Medulla oblongata (tissue), 1 donor: ENCODE data around the gene PLEKHJ1.
A peak's percentile ranks its signal among the peaks of the same experiment; 100 is the strongest.
"Not testable (repeated sequence)": the region's sequence is repeated elsewhere in the genome, so short reads cannot be mapped to it uniquely, and the experiment has no call there.

ENCODE experiments used
- DNase-seq: peaks from one replicate; pipeline ENCODE4 v3.0.0-alpha.2; 2015; ENCODE audit errors: extremely low spot score

Gene PLEKHJ1, protein sequence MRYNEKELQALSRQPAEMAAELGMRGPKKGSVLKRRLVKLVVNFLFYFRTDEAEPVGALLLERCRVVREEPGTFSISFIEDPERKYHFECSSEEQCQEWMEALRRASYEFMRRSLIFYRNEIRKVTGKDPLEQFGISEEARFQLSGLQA

GRCh38 chr19:2236314-2237050 lies at the start of gene PLEKHJ1, which contains the start of gene SF3A2:
Gene PLEKHJ1, minus strand, starts transcription at chr19:2236329. Its CDS starts 81 bp downstream, at chr19:2236248.
Gene SF3A2, plus strand, starts transcription at chr19:2236824. Its CDS starts 6,595 bp downstream, at chr19:2243419.
- peak; percentile 97 for DNase-seq

- no peak for DNase-seq
These were observed 47.8 kb upstream of the PLEKHJ1 start for GRCh38 chr19:2283835-2284507.

DNA sequence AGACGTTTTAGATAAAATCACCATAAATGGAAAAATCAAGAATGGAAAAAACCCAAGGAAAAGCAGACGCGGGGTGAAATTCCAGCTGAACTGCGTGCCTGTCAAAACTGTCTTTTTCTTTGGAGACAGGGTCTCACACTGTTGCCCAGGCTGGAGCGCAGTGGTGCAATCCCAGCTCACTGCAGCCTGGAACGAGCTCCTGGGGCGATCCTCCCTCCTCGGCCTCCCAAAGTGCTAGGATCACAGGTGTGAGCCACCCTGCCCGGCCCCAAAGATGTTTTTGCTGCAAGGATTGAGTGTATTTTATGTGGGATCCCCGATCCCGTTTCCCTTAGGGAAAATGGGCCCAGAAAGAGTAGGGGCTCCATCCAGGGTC lies 46.7 kb upstream of the PLEKHJ1 start:
- DNase-seq, result no peak

DNA sequence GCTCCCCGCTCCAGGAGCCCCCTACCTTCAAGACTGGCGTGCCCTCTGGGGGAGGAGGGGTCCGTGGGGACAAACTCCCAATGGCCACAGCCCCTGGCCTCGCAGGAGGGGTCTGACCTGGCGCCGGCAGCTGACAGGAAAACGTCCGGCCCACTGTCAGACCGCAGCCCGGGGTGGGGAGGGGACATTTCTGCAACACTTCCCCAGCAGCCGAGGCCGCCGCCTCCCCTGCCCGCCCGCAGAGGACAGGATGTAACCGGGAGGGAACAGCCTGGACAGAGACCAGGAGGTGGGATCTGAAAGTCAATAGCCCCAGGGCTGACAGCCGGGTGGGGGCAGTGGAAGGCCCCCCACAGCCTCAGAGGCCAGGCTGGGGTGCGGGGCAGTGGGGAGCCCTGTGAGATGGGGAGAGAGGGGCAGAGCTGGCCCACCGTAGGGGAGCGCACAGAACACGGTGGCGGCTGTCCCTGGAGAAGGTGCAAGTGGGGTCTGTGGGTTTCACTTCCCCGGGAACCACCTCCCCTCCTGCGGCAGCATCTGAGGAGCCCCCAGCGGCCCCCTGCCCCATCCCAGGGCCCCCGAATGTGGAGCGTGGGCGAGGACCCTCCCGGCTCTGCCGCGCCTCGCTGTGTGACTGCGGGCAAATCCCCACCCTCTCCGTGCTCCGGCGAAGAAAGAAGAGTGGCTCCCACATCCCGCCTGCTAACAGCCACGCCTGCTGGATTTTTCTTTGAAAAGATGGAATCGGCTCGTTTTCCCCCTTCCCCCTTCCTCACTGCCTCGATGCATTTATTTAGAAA lies 46.1 kb upstream of the PLEKHJ1 start, which contains the start of gene PEAK3:
TSS of gene PEAK3 (minus strand) at position 114 of the 800 bp plus-strand sequence. CDS start 1,244 bp downstream, outside the sequence.
- DNase-seq, result peak; percentile 59

DNA sequence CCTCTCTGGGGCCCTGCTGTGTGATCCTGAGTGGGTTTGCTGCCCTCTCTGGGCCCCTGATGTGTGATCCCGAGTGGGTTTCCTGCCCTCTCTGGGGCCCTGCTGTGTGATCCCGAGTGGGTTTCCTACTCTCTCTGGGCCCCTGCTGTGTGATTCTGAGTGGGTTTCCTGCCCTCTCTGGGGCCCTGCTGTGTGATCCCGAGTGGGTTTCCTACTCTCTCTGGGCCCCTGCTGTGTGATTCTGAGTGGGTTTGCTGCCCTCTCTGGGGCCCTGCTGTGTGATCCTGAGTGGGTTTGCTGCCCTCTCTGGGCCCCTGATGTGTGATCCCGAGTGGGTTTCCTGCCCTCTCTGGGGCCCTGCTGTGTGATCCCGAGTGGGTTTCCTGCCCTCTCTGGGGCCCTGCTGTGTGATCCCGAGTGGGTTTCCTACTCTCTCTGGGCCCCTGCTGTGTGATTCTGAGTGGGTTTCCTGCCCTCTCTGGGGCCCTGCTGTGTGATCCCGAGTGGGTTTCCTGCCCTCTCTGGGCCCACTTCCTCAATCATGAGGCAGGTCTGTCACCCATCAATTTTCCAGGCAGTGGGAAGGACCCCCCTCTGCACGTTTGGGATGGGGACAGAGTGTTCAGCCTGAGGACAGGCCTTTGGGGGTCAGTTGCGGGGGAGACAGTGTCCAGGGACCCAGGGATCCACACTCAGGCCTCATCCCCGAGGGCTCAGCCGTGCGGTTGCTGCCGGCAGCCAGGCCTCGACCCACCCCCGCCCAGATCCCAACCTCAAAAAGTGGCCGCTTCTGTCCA lies 45.3 kb upstream of the PLEKHJ1 start:
- DNase-seq, result not testable (repeated sequence)

- no peak for DNase-seq
These were observed 44.6 kb upstream of the PLEKHJ1 start for GRCh38 chr19:2280633-2281264.

GRCh38 chr19:2278459-2279158 lies 42.5 kb upstream of the PLEKHJ1 start:
- no peak for DNase-seq

GRCh38 chr19:2277138-2277537 lies 41.0 kb upstream of the PLEKHJ1 start:
- DNase-seq, result no peak

DNA sequence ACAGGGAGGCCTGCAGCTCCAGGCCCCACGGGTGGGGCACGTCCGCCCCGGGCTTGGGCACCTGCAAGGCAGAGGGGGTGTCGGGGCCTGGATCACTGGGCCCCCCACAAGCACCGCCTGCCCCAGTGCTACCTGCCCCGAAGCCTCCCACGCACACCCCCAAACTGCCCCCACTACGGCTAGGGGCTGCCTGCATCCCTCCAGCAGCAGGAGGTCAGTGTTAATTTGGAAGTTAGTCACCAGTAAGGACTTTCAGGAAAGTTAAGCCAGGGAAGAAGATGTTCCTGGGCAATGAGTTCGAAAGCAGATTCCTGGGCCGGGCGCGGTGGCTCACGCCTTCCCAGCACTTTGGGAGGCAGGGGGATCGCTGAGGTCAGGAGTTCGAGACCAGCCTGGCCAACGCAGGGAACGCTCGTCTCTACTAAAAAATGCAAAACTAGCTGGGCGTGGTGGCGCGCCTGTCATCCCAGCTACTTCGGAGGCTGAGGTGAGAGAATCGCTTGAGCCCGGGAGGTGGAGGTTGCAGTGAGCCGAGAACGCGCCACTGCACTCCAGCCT lies 40.4 kb upstream of the PLEKHJ1 start:
- DNase-seq, result no peak

DNA sequence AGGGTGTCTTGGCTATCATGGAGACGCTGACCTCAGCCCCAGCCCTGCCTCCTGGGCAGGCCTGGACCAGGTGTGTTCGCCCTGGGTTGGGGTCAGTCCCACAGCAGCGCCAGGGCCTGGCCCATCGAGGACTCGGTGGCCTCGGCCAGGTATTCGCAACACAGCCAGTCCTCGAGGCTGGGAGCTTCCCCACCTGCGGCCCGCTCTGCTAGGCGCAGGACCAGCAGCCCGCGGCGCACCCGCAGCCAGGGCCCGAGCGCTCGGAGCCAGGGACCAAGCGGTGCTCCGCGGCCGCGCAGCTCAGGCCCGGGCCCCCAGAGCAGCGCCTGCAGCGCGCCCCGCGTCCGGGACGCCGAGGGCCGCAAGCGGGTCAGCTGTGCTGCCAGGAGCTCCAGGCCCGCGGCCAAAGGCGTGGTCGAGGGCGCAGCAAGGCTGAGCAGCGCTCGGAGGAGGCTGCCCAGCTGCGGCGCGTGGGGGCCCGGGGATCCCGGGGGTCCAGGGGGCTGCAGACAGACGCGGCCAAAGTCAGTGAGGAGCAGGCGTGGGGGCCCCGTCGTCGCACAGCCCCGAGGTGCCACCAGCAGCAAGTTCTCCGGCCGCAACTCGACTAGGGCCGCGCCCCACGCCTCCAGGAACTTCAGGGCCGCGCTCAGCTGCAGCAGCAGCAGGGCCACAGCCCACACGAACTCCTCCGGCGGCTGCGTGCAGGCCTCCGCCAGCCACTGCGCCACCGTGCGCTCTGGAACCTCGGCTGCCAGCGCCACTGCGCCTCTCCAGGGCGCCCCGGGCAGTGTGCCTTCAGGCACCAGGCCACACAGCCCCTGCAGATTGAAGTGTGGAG lies 39.7 kb upstream of the PLEKHJ1 start:
- DNase-seq, result no peak

DNA sequence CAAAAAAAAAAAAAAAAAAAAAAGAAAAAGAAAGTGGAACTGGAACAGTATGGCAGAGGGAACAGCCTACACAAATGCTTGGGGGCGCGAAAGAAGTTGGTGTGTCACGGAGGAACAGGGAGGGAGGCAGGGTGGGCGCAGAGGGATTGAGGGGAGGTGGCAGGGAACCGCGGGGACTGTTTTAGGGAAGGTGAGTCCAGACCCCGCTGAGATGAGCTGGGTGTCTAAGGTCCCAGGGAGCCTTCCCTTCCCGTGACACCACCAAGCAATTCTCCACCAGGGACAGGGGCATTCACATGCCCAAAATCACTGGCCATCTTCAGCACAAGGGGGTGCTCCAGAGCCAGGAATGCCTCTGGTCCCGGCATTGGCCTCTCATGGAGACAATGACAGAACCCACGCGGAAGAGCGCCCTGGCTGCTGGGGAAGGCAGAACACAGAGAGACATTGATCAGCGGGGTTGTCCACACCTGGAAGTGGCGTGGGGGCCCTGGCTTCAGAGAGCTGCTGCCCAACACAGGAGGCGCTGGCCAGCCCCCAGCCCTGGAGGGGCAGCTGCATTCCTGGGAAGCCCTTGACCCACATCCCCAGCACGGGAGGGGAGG lies 38.9 kb upstream of the PLEKHJ1 start:
- peak; percentile 89 for DNase-seq

DNA sequence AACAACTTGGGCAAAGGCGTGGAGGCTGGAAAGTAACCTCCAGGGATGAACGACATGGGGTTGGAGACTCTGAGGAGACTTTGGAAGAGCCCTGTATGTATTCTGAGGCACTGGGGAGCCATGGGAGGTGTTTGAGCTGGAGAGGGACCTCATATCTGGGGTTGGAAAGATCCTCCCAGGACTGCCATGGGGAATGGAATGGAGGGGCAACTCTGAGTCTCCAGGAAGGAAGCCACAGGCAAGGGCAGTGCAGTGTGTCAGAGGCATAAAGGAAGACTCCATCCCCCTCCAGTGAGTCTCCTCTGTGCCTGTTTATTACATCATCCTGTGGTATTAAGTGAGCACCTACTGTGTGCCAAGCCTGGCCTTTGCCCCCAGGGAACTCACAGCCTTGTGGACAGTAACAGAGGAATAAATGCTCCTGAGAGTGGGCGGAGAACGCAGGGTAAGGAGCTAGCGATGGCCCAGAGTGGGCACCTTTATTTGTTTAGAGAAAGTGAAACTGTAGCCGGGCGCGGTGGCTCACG lies 38.1 kb upstream of the PLEKHJ1 start:
- DNase-seq, result no peak

DNA sequence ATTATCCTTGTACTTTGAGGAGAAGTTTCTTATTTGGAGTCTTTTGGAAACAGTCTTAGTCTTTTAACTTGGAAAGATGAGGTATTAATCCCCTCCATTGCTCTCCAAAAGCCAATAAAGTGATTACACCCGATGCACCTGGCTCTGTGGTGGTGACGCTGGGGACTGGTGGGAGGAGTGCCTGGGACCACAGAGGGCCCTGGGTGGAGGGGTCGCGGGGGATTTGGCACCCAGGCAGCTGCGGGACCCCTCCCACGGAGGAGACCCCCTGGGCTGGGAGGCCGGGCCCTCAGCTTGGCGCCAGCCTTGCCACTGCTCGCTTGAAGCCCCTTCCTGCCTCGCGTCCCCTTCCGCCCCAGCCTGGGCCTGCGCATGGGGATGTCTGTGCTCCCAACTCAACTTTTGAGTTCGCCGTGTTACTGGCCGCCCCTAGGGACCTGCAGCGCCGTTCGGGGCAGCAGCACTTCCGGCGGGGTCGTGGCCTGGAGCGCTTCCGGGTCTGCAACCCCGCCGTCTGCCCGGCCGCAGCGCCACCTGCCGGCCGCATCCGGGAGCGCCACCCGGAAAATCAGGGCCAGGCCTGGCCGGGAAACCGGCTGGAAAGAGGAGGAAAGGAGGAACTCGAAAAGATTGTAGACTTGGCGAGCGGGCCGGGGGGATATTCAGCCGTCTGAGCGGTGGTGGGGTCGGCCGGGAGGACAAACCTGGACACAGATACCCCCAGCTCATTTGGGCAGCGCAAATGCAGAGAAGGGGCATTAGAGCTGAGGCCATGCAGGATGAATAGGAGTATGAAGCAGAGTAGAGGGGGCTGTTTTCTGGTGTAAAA lies 37.4 kb upstream of the PLEKHJ1 start:
- DNase-seq, result peak; percentile 51

- DNase-seq, result no peak
These were observed 35.3 kb upstream of the PLEKHJ1 start for GRCh38 chr19:2271234-2272103.

DNA sequence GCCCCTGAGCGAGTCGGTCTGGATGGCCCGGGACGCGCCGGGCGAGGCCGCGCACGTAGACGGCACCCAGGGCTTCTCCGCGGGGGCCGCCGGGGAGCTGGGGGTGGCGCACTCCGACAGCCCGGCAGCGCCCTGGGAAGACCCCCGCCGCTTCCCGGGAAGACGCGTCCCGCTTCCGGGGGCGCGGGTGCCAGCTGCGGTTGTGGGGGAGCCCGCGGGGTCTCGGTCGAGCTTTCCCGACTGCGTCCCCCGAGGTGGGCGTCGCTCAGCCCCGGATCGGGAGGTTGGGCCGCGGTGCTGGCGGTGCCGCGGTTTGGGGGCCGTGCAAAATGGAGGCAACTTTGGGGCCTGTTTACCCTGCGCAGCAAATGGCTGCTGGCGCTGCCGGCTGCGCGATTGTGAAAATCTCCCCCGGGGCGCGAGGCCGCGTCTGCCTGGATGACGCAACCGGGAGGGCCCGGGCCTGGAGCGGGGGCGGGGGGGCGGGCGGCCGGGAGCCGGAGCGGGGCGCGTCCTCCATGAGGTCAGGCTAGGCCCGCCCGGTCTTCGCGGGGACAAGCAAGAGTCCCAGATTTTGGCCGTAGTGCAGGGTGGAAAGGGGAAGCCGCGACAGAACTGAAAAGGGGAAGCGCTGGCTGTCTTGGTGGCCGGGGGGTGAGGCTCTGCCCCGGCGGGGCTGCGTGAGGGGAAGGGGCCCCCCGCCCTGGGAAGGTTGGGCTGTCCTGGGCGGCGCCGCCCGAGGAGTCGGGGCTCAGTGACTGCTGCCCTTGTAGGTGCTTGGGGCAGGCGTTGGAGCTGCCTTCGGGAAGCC lies 34.5 kb upstream of the PLEKHJ1 start:
- peak; percentile 83 for DNase-seq

DNA sequence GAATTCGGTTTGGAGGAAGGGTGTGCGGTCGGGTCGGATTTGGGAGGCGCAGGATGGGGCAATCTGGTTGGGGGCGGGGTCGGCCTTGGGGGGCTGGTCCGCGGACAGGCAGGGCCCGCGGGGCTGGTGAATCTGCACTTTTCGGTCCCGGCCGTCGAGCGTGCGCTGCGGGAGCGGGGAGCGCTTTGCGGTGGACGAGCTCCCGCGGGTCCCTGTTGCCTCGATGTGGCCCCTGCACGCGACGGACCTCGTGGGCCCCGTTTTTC lies 34.0 kb upstream of the PLEKHJ1 start:
- DNase-seq, result no peak
